ENCODE data around the gene SRPRA.
"Not testable (repeated sequence)": the region's sequence is repeated elsewhere in the genome, so short reads cannot be mapped to it uniquely, and the experiment has no call there.

Gene SRPRA

DNA sequence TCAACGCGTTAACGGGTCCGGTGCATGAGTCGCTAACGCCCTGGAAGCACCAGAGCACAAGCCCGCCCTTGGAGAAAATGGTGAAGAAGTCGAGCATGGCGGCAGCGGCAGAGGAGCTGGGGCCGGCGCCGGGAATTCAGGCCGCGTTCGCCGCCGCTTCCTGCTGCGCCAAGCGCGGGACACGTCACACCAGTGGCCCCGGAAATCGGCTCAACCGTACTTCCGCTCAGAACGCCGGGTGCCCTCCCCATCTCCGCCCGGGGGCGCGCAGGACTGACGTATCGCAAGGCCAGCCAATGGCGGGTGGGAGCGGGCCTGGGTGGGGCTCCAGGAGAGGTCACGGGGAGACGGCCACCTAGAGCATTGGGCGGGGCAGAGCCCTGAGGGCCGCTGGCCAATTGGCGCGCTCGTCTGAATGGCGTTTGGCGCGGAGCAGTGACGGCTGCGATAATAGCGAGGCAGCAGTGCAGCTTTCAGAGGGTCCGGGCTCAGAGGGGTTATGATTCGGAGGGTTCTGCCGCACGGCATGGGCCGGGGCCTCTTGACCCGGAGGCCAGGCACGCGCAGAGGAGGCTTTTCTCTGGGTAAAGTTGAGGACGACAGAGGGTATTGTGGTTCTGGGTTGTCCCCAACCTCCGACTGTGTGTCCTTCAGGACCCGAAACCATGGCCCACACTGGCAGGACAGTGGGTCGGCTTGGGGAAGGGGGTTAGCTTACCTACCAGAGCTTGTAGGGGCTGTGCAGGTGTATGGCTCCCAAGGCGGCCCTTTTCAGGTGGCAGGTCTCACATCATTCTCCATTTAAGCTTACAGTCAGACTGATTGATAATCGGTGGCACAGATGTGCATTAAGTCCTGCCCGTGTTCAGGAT lies at the start of gene SRPRA, which contains the start of gene FOXRED1:
SRPRA (minus strand) TSS at position 188 of the 872 bp plus-strand sequence; CDS start at position 97, 91 bp downstream.
FOXRED1 (plus strand) TSS at position 447 of the 872 bp plus-strand sequence; CDS start at position 500, 53 bp downstream.
- peak; percentile 95 to 100 (median 97) for DNase-seq (ENCODE audit: low read depth in 2 of 3, low spot score in 2 of 3)

DNA sequence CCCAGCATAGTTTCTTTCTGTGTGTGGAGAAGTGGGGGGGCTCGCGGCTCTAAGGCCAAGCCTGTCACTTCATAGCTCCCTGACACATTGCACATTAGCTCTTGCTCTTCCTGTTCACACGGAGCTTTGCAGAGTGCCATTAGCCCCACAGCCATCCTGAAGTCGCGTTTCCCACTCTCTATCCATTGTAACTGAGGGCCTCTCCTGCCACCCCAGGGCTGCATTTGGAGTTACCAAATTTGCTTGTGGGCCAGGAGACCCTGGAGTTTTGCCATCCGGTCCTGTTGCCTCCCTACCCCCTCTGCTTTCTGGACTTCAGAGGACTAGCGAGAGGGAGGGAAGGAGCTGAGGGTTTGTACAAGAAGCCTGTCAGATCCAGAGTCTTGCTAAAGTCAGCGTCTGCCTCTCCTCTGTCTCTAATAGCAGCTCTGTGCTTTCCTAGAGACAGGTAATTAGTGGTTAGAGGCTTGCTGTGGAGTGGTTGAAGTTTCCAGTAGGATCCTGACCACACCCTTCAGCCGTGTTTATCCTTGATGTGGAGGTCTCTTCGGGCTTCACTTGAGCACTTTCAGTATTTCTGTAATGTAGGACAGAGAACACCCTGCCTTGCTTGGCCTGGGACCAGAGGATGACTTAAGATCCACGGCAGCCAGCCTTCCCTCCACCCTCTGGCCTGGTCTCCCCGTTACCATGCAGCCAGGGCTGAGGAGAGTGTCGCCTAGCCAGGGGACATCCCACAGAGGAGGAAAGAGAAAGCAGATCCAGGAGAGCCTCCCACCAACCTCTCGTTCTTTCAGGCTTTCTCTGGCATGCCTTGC lies 49.3 kb upstream of the SRPRA start:
- DNase-seq (ENCODE audit: low read depth in 2 of 3, low spot score in 2 of 3) = no peak

DNA sequence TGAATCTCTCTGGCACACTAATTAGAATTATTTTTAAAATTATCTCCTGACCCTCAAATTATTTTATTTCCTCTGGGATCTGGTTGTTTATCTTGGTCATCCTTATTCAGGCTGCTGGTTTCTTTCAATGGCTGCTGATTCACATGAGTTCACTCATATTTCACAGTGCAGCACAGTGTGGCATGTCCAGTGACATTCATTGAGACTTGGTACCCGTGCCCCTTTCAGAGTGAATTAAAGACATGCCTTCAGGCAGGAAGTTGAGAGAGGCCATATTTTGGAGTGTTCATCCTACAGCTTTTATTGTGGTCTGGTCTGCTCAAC lies 48.7 kb upstream of the SRPRA start:
- no peak for DNase-seq (ENCODE audit: low read depth in 2 of 3, low spot score in 2 of 3)

DNA sequence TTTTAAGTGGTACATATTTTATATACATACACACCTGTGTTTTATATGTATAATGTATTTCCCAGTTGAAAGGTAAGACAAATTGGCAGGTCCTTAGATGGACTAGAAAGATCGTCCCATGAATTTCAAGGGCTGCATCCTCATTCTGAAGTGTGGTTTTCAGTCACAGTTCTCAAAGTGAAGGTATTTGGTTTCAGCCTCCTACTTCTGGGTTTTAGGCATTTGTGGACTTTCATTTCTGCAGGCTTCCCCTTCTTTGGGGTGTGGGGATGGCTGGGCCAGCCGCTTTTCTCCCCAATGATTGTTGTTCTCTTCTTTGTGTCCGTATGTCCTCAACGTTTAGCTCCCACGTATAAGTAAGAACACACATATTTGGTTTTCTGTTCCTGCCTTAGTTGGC lies 45.1 kb upstream of the SRPRA start:
- no peak for DNase-seq (ENCODE audit: low read depth in 2 of 3, low spot score in 2 of 3)

DNA sequence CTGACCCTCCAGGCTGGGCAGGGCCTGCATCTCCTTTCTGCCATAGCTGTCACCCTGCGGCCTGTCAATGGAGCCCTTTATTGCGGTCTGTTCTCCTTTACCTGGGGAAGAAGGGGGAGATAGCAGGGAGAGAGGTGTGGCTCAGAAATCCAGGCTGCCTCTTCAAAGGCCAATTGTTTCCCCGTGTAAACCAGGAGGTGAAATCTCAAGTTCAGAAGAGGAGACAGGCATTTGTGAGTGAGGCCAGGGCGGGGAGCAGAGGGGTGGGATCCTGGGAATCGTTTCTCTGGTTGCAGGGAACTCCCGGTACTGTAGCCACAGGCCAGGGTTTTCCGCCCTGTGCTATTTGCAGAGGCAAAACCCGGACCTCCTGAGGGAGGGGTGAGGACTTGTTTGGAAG lies 44.3 kb upstream of the SRPRA start:
- no peak for DNase-seq (ENCODE audit: low read depth in 2 of 3, low spot score in 2 of 3)

DNA sequence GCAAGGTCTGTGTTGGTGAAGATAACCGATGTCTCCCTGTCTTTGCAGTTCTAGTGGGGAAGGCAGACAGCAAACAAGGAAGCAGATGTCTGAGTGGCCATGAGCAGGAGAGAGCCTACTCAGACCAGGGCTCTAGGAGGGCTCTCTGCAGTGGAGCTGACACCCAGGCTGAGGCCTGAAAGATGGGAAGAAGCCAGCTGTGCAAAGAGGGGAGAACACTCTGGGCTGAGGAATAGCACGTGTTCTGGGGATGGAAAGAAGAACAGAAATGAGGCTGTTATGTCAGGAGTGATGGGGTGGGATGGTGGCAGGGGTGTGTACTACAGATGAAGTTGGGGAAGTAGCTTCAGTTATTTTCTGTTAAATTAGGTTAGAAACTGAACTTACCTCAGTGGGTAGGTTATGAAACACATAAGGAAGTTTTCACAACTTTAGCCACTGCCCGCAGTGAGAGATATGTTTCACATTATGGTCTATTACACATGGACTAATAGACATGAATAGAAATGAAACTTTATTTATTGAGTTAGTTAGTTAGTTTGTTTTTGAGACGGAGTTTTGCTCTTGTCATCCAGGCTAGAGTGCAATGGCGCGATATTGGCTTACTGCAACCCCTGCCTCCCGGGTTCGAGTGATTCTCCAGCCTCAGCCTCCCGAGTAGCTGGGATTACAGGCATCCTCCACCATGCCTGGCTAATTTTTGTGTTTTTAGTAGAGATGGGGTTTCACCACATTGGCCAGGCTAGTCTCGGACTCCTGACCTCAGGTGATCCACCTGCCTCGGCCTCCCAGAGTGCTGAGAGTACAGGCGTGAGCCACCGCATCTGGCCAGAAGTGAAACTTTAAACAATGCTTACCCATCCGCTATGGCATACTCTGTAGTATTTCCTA lies 43.0 kb upstream of the SRPRA start:
- DNase-seq (ENCODE audit: low read depth in 2 of 3, low spot score in 2 of 3) = no peak

- no peak for DNase-seq (ENCODE audit: low read depth in 2 of 3, low spot score in 2 of 3)
Observed at GRCh38 chr11:126310992-126311310, 42.3 kb upstream of the SRPRA start.

- DNase-seq (ENCODE audit: low read depth in 2 of 3, low spot score in 2 of 3) = peak in 1 of 3 experiments; percentile 35
Observed at GRCh38 chr11:126310200-126310991, 41.7 kb upstream of the SRPRA start.

- not testable (repeated sequence) for DNase-seq (ENCODE audit: low read depth in 2 of 3, low spot score in 2 of 3)
Observed at GRCh38 chr11:126308771-126309170, 40.1 kb upstream of the SRPRA start.

- no peak for DNase-seq (ENCODE audit: low read depth in 2 of 3, low spot score in 2 of 3)
Observed at GRCh38 chr11:126308271-126308671, 39.6 kb upstream of the SRPRA start.

DNA sequence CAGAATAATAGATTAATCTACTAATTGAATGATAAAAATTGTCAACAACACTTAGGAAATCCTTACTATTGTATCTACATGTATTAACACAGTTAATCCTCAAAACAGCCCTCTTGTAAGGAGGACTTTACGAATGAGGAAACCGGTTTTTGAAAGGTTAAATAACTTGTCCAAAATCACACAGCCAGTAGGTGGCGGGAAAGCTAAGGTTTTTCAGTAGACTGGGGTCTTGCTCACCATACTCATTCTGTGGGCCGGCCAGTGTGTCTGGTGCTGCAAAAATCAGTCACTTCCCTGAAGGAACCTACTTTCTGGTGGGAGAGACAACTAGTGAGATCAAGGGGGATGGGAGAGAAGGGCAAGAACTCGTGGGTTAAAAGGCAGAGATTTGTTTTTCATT lies 39.0 kb upstream of the SRPRA start:
- no peak for DNase-seq (ENCODE audit: low read depth in 2 of 3, low spot score in 2 of 3)

DNA sequence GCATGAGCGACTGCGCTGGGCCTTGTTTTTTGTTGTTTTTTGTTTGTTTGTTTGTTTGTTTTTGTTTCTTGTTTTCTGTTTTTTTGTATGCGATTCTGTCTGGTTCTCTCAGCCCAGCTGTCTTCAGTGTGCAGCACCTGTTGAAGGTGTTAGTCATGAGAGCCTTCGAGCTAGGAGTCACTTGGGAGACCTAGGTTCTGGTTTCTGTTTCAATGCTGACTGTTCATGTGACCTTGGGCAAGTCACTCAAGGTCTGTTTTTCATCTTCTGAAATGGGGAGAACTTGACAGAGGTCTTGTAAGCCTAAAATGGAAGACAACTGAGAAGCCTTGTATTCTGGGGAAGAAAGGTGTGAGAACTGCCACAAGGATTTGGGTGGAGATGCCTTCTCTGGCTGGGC lies 37.0 kb upstream of the SRPRA start:
- DNase-seq (ENCODE audit: low read depth in 2 of 3, low spot score in 2 of 3) = no peak

DNA sequence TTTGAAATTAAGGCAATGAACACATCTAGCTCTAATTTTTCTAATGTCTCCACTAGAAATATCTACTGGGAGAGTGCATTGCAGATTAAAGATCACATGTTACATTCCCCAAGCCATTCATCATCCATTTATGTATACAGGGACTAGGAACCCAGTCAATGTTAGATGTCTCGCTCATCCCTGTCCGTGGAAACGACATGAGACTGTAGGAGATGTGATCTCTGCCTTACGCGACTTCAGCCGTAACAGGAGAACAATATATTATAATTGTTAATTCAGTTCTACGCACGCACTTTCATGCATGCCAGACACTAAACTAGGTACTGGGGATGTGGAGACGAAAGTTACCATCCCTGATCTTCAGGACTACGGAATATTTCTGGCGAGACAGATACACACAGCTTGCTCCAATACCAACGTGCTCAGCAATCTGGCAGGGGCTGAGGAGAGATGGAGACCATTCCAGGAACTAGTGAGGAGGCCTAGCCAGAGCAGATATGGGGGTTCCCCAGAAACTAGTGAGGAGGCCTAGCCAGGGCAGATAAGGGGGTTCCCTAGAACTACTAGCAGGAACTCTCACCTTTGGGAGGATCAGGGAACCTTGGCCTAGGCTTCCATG lies 35.9 kb upstream of the SRPRA start:
- no peak for DNase-seq (ENCODE audit: low read depth in 2 of 3, low spot score in 2 of 3)

DNA sequence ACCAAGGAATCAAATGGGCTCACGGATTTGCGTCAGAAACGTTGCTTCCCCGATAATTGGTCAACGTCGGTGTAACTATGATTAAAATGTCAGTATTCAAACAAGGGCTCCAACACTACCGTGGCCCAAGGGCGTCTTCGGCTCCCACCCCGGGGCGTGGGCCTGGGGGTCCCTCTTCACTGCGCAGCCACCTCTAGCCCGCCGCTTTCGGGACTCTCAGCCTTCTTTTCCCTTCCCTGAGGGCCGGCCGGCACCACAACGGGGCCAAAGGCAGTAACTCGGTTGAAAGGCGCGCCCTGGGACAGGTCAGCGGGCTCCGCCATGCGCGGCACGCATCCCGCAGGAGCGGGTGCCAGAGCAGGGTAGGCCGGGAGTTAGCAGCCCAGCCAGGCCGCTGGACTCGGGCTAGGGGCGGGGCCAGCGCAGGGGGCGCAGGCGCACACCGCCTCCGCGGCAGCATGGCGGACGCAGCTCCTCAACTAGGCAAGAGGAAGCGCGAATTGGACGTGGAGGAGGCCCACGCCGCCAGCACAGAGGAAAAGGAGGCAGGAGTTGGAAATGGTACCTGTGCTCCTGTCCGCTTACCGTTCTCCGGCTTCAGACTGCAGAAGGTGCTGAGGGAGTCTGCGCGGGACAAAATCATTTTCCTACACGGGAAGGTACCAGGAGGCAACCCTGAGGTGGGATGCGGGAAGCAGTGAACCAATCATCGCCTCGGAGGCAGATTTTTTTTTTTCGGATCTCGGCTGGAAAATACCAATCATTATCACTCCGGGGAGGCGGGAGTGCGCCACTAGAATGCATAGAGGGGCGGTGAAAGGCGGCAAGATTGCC lies 35.1 kb upstream of the SRPRA start, which contains the start of gene DCPS:
DCPS (plus strand) TSS at position 438 of the 834 bp plus-strand sequence; CDS start at position 459, 21 bp downstream.
- DNase-seq (ENCODE audit: low read depth in 2 of 3, low spot score in 2 of 3) = peak; percentile 66 to 88 (median 84)

DNA sequence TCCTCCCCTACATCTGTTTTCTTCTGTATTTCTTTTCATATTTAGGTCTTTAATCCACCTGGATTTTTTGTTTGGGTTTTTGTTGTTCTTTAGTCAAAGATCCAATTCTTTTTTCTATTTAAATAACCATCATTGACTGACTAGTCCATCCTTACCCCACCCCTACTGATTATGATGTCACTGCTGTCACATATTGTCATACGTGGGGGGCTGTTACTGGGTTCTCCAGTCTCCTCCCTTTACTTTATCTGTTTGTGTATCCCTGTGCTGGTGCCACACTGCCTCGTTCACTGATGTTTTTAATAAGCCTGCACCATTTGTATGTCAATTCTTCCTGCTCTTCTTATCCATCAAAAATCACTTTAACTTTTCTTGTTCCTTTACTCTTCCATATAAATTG lies 28.3 kb upstream of the SRPRA start:
- DNase-seq (ENCODE audit: low read depth in 2 of 3, low spot score in 2 of 3) = no peak

DNA sequence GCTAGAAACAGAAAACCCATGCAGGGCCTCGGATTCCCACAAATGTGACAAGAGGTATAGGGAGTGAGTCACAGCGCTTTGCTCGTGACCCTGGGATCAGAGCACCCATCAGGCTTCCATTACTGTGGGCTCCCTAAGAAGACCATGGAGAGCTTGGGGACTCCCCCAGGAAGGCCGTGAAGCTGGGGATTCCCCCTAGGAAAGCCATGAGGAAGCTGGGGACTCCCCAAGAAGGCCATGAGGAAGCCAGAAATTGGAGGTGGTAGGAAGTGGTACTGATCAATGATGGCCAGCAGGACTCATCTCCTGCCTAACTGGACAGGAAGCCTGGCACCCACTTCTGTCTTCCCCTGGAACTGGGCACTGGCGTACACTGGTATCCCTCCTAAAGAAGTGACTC lies 25.0 kb upstream of the SRPRA start:
- no peak for DNase-seq (ENCODE audit: low read depth in 2 of 3, low spot score in 2 of 3)

DNA sequence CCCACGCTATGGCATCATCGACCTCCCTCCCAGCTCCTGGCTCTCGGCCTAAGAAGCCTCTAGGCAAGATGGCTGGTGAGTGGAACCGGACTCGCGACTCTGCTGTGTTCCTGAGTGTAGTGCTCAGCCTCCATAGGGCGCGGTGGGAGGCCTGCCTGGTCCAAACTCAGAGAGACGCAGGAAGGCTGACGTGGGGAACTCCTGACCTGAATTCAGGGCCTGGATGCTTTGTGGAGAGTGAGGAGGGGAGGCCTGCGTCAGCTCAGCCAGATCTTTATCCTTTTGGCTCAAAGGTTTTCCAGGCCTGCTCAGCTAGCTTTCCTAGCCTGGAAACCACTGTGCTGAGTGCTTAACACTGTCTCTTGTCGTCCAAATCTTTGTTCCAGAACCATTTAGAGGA lies 22.2 kb upstream of the SRPRA start:
- no peak for DNase-seq (ENCODE audit: low read depth in 2 of 3, low spot score in 2 of 3)

GRCh38 chr11:126288237-126288636 lies 19.5 kb upstream of the SRPRA start:
- DNase-seq (ENCODE audit: low read depth in 2 of 3, low spot score in 2 of 3) = no peak

- peak; percentile 61 to 74 (median 63) for DNase-seq (ENCODE audit: low read depth in 2 of 3, low spot score in 2 of 3)
Observed at GRCh38 chr11:126284829-126285228, 16.1 kb upstream of the SRPRA start.

Data from activated CD8-positive, alpha-beta memory T cell treated with anti-CD3 and anti-CD28 coated beads for 48 hours (primary cell).